ENCODE data around the gene NFYC.

Gene NFYC

DNA sequence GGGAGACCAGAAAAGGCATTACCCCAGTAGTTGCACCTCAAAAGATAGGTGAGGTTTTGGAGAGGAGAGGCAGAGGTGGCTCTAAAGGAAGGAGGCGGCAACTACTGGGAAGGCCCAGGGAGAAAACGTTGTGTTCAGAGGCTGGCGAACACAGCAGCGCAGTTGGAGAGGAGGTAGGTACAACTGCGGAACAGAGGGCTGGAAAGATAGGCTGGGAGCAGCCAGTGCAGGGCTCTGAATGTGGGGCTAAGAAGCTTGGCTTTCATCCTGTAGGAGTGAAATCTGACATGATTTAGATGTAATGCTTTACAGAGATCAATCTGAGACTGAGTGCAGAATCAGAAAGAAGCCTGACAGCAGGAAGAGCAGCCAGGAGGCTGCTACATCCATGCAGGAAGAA is 39.0 kb upstream of the NFYC start:
- no peaks in the 10 kb centered on the region for H3K9me3 ChIP-seq (ENCODE audit: control insufficient read depth, low read length)
- peaks cover 3% of the 10 kb centered on the region for H3K4me1 ChIP-seq (ENCODE audit: control insufficient read depth, insufficient read depth, low read depth, low read length)
- H3K9ac ChIP-seq (ENCODE audit: low read length) = no peak overlapping the region
- H4K8ac ChIP-seq (ENCODE audit: low read length) = no peak overlapping the region
- H2BK12ac ChIP-seq (ENCODE audit: low read length in 2 of 2) = no peak overlapping the region
- no peak overlapping the region for H3K4me3 ChIP-seq (ENCODE audit: insufficient read depth in 1 of 2, low read depth in 1 of 2, low read length in 2 of 2)
- H2BK15ac ChIP-seq (ENCODE audit: low read depth, poor library complexity, severe bottlenecking) = no peak overlapping the region
- no peaks in the 10 kb centered on the region for H3K36me3 ChIP-seq (ENCODE audit: control insufficient read depth in 1 of 2, insufficient read depth in 2 of 2, low read depth in 1 of 2, low read length in 2 of 2)
- H2BK120ac ChIP-seq (ENCODE audit: low read depth, low read length) = no peak overlapping the region
- peaks cover 63 to 80% of the 10 kb centered on the region in 2 experiments for H3K27me3 ChIP-seq (ENCODE audit: control insufficient read depth in 1 of 2, insufficient read depth in 1 of 2, low read length in 2 of 2)
- H4K91ac ChIP-seq (ENCODE audit: low read length) = no peak overlapping the region
- H3K27ac ChIP-seq (ENCODE audit: low read length, poor library complexity, severe bottlenecking) = no peak overlapping the region
- H3K14ac ChIP-seq (ENCODE audit: low read length in 2 of 2) = no peak overlapping the region
- H3K23ac ChIP-seq (ENCODE audit: low read length in 2 of 2) = no peak overlapping the region
- H2AFZ ChIP-seq (ENCODE audit: low read depth, low read length) = no peak overlapping the region
- 86% methylated on average over 5 of the region's 5 CpGs for WGBS
- no peak overlapping the region for H2AK5ac ChIP-seq (ENCODE audit: low read length, severe bottlenecking)
- no peak overlapping the region for H3K4me2 ChIP-seq (ENCODE audit: low read length, poor library complexity, severe bottlenecking)
- no peak overlapping the region for H3K18ac ChIP-seq (ENCODE audit: low read depth in 1 of 2, low read length in 2 of 2)
- DNase-seq = no peak
- no peak overlapping the region for H3K4ac ChIP-seq (ENCODE audit: low read depth in 1 of 2, low read length in 2 of 2)
- no peak overlapping the region for H2BK5ac ChIP-seq (ENCODE audit: low read depth, low read length, poor library complexity, severe bottlenecking)
- no peaks in the 10 kb centered on the region for H3K79me1 ChIP-seq (replicated peaks; ENCODE audit: low read length, poor library complexity, severe bottlenecking)

GRCh38 chr1:40652979-40653378 is 38.5 kb upstream of the NFYC start:
- 91% methylated on average over 4 of the region's 4 CpGs for WGBS

DNA sequence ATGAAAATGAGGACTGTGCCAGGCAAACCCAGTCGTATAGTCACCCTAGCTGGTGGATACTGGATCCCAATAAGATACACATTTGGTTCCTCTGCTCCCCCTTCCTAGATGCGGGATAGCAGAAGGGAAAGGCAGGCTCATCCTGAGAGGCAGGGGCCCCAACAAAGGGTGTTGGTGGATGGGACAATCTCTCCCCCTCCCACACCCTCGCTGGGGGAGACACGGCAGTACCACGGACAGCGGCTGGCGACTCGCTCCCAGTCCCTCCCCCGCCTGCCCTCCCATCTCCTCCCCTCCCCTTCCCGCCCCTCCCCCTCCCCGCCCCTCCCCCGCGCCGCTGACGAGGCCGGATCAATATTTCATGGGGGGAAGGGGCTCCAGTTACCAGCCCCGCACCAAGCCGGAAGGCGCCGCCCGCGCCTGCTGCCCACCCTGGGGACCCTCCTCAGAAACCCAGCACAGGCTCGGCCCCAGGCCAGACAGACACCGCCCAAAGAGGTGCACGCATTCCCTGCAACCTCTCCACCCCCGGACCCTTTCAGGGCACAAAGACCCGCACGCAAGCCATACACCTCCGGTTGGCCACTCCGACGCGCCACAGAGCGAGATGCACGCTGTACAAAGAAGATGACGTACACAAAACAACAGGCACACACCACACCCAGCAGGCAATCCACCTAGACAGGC is 37.5 kb upstream of the NFYC start:
- Histone ChIP-seq H4K91ac (ENCODE audit: low read length) (no peak overlapping the region), H3K23ac (ENCODE audit: low read length in 2 of 2) (no peak overlapping the region), H3K9ac (ENCODE audit: low read length) (no peak overlapping the region), H2BK5ac (ENCODE audit: low read depth, low read length, poor library complexity, severe bottlenecking) (no peak overlapping the region), H3K4me2 (ENCODE audit: low read length, poor library complexity, severe bottlenecking) (no peak overlapping the region), H3K18ac (ENCODE audit: low read depth in 1 of 2, low read length in 2 of 2) (no peak overlapping the region), H3K36me3 (ENCODE audit: control insufficient read depth in 1 of 2, insufficient read depth in 2 of 2, low read depth in 1 of 2, low read length in 2 of 2) (no peaks in the 10 kb centered on the region), H3K79me1 (replicated peaks; ENCODE audit: low read length, poor library complexity, severe bottlenecking) (no peaks in the 10 kb centered on the region), H3K4ac (ENCODE audit: low read depth in 1 of 2, low read length in 2 of 2) (no peak overlapping the region), H2BK15ac (ENCODE audit: low read depth, poor library complexity, severe bottlenecking) (no peak overlapping the region), H3K9me3 (ENCODE audit: control insufficient read depth, low read length) (no peaks in the 10 kb centered on the region), H4K8ac (ENCODE audit: low read length) (no peak overlapping the region), H3K27ac (ENCODE audit: low read length, poor library complexity, severe bottlenecking) (no peak overlapping the region), H2BK12ac (ENCODE audit: low read length in 2 of 2) (no peak overlapping the region), H3K27me3 (ENCODE audit: control insufficient read depth in 1 of 2, insufficient read depth in 1 of 2, low read length in 2 of 2) (peaks cover 66 to 80% of the 10 kb centered on the region in 2 experiments), H3K14ac (ENCODE audit: low read length in 2 of 2) (no peak overlapping the region), H2AK5ac (ENCODE audit: low read length, severe bottlenecking) (no peak overlapping the region), H2AFZ (ENCODE audit: low read depth, low read length) (no peak overlapping the region), H3K4me1 (ENCODE audit: control insufficient read depth, insufficient read depth, low read depth, low read length) (peaks cover 2% of the 10 kb centered on the region), H3K4me3 (ENCODE audit: insufficient read depth in 1 of 2, low read depth in 1 of 2, low read length in 2 of 2) (no peak overlapping the region), H2BK120ac (ENCODE audit: low read depth, low read length) (no peak overlapping the region)
- DNase-seq = no peak
- 21% methylated on average over 23 of the region's 35 CpGs for WGBS

More at GRCh38 chr1:40652979-40653378, 38.5 kb upstream of the NFYC start:
- no peaks in the 10 kb centered on the region for H3K79me1 ChIP-seq (replicated peaks; ENCODE audit: low read length, poor library complexity, severe bottlenecking)
- no peak overlapping the region for H2BK15ac ChIP-seq (ENCODE audit: low read depth, poor library complexity, severe bottlenecking)
- no peak overlapping the region for H3K18ac ChIP-seq (ENCODE audit: low read depth in 1 of 2, low read length in 2 of 2)
- H3K27me3 ChIP-seq (ENCODE audit: control insufficient read depth in 1 of 2, insufficient read depth in 1 of 2, low read length in 2 of 2) = peaks cover 64 to 80% of the 10 kb centered on the region in 2 experiments
- no peak overlapping the region for H2BK120ac ChIP-seq (ENCODE audit: low read depth, low read length)
- no peak overlapping the region for H4K91ac ChIP-seq (ENCODE audit: low read length)
- H2BK5ac ChIP-seq (ENCODE audit: low read depth, low read length, poor library complexity, severe bottlenecking) = no peak overlapping the region
- H3K36me3 ChIP-seq (ENCODE audit: control insufficient read depth in 1 of 2, insufficient read depth in 2 of 2, low read depth in 1 of 2, low read length in 2 of 2) = no peaks in the 10 kb centered on the region
- H4K8ac ChIP-seq (ENCODE audit: low read length) = no peak overlapping the region
- no peak overlapping the region for H2BK12ac ChIP-seq (ENCODE audit: low read length in 2 of 2)
- DNase-seq = no peak
- no peak overlapping the region for H3K4ac ChIP-seq (ENCODE audit: low read depth in 1 of 2, low read length in 2 of 2)
- H3K4me1 ChIP-seq (ENCODE audit: control insufficient read depth, insufficient read depth, low read depth, low read length) = peaks cover 3% of the 10 kb centered on the region
- H3K14ac ChIP-seq (ENCODE audit: low read length in 2 of 2) = no peak overlapping the region
- H2AFZ ChIP-seq (ENCODE audit: low read depth, low read length) = no peak overlapping the region
- no peaks in the 10 kb centered on the region for H3K9me3 ChIP-seq (ENCODE audit: control insufficient read depth, low read length)
- H3K4me2 ChIP-seq (ENCODE audit: low read length, poor library complexity, severe bottlenecking) = no peak overlapping the region
- H3K23ac ChIP-seq (ENCODE audit: low read length in 2 of 2) = no peak overlapping the region
- H3K9ac ChIP-seq (ENCODE audit: low read length) = no peak overlapping the region
- no peak overlapping the region for H3K4me3 ChIP-seq (ENCODE audit: insufficient read depth in 1 of 2, low read depth in 1 of 2, low read length in 2 of 2)
- no peak overlapping the region for H3K27ac ChIP-seq (ENCODE audit: low read length, poor library complexity, severe bottlenecking)
- no peak overlapping the region for H2AK5ac ChIP-seq (ENCODE audit: low read length, severe bottlenecking)

DNA sequence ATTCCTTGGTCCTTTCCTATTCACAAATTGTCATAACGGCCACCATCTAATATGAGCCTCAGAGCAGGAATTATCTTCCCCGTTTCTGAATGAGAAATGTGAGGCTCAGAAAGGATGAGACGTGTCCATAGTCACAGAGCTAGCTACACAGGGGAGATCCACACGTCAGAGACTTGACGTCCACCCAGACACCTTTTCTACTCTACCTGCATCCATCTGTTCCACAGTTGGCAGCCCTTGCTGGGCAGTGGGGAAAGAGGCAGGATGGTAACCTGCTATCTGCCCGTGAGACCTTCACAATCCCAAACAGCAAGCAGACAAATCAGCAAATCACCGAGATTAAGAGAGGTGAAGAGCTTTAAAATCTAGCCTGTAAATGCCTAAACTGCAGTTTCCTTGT is 34.5 kb upstream of the NFYC start:
- no peak overlapping the region for H3K4me2 ChIP-seq (ENCODE audit: low read length, poor library complexity, severe bottlenecking)
- H3K23ac ChIP-seq (ENCODE audit: low read length in 2 of 2) = no peak overlapping the region
- DNase-seq = no peak
- no peaks in the 10 kb centered on the region for H3K36me3 ChIP-seq (ENCODE audit: control insufficient read depth in 1 of 2, insufficient read depth in 2 of 2, low read depth in 1 of 2, low read length in 2 of 2)
- no peak overlapping the region for H2BK15ac ChIP-seq (ENCODE audit: low read depth, poor library complexity, severe bottlenecking)
- no peak overlapping the region for H2BK5ac ChIP-seq (ENCODE audit: low read depth, low read length, poor library complexity, severe bottlenecking)
- H3K14ac ChIP-seq (ENCODE audit: low read length in 2 of 2) = no peak overlapping the region
- no peak overlapping the region for H2BK120ac ChIP-seq (ENCODE audit: low read depth, low read length)
- no peak overlapping the region for H4K8ac ChIP-seq (ENCODE audit: low read length)
- WGBS = 78% methylated on average over 6 of the region's 7 CpGs
- H4K91ac ChIP-seq (ENCODE audit: low read length) = no peak overlapping the region
- H3K4ac ChIP-seq (ENCODE audit: low read depth in 1 of 2, low read length in 2 of 2) = no peak overlapping the region
- peaks cover 2% of the 10 kb centered on the region for H3K4me1 ChIP-seq (ENCODE audit: control insufficient read depth, insufficient read depth, low read depth, low read length)
- no peaks in the 10 kb centered on the region for H3K79me1 ChIP-seq (replicated peaks; ENCODE audit: low read length, poor library complexity, severe bottlenecking)
- H2AFZ ChIP-seq (ENCODE audit: low read depth, low read length) = no peak overlapping the region
- no peak overlapping the region for H2BK12ac ChIP-seq (ENCODE audit: low read length in 2 of 2)
- no peak overlapping the region for H3K4me3 ChIP-seq (ENCODE audit: insufficient read depth in 1 of 2, low read depth in 1 of 2, low read length in 2 of 2)
- no peaks in the 10 kb centered on the region for H3K9me3 ChIP-seq (ENCODE audit: control insufficient read depth, low read length)
- no peak overlapping the region for H2AK5ac ChIP-seq (ENCODE audit: low read length, severe bottlenecking)
- H3K27ac ChIP-seq (ENCODE audit: low read length, poor library complexity, severe bottlenecking) = no peak overlapping the region
- no peak overlapping the region for H3K9ac ChIP-seq (ENCODE audit: low read length)
- no peak overlapping the region for H3K18ac ChIP-seq (ENCODE audit: low read depth in 1 of 2, low read length in 2 of 2)
- peaks cover 71 to 80% of the 10 kb centered on the region in 2 experiments for H3K27me3 ChIP-seq (ENCODE audit: control insufficient read depth in 1 of 2, insufficient read depth in 1 of 2, low read length in 2 of 2)

Measured in mesenchymal stem cell (in vitro differentiated cells and primary cell).